ENCODE measurements around the gene LRRD1. TPM values are rescaled to one million over a fixed set of nuclear protein-coding genes. Genes with fewer than 3 reads are reported as not detected.

Gene LRRD1
- total RNA-seq, 2 donors from 2014 or later = not detected

GRCh38 chr7:92134271-92135051 is 44.5 kb downstream of the LRRD1 start, which contains the start of gene CYP51A1:
CYP51A1 (minus strand) TSS chr7:92134477; CDS start chr7:92134364, 113 bp downstream.
- H3K9ac ChIP-seq (ENCODE audit: extremely low read depth, low read length, poor library complexity, severe bottlenecking) = peak within 1 kb of the TSS; percentile 94
- Mint-ChIP-seq H3K4me3 (peak within 1 kb of the TSS; percentile 95), H3K27ac (peak within 1 kb of the TSS; percentile 100), H3K9me3 (peaks cover 8% of the 10 kb centered on the region), H3K4me1 (peaks cover 9% of the 10 kb centered on the region), H3K27me3 (ENCODE audit: insufficient read depth) (peaks cover 6% of the 10 kb centered on the region), H3K36me3 (ENCODE audit: low read depth) (peaks cover 12% of the 10 kb centered on the region)
- H3K9me3 ChIP-seq (ENCODE audit: control insufficient read depth, low read length) = no peaks in the 10 kb centered on the region
- H3K27ac ChIP-seq (ENCODE audit: low read depth, low read length) = peak within 1 kb of the TSS; percentile 98
- H3K27me3 ChIP-seq (ENCODE audit: control insufficient read depth, insufficient read depth, low read length, poor library complexity, severe bottlenecking) = no peaks in the 10 kb centered on the region
- peaks cover 13% of the 10 kb centered on the region for H3K36me3 ChIP-seq (ENCODE audit: control insufficient read depth, insufficient read depth, low read length)
- peak; percentile 97 for DNase-seq
- TF ChIP-seq CTCF (conservative IDR thresholded peaks at IDR 0.05) = peak; percentile 8
- peak within 1 kb of the TSS; percentile 90 for H3K4me3 ChIP-seq (ENCODE audit: low read length)
- no peaks in the 10 kb centered on the region for H3K4me1 ChIP-seq (ENCODE audit: control insufficient read depth, insufficient read depth, low read length)
- WGBS, 2 experiments (ENCODE audit: insufficient coverage in 1 of 2, insufficient read length in 1 of 2) = 0 to 1% methylated on average over 25 to 73 of the region's 73 CpGs

GRCh38 chr7:92133737-92134270 is 45.1 kb downstream of the LRRD1 start:
- Histone ChIP-seq H3K4me1 (ENCODE audit: control insufficient read depth, insufficient read depth, low read length) (no peaks in the 10 kb centered on the region), H3K9me3 (ENCODE audit: control insufficient read depth, low read length) (no peaks in the 10 kb centered on the region), H3K4me3 (ENCODE audit: low read length) (peak overlapping the region; percentile 90), H3K9ac (ENCODE audit: extremely low read depth, low read length, poor library complexity, severe bottlenecking) (peak overlapping the region; percentile 94), H3K27me3 (ENCODE audit: control insufficient read depth, insufficient read depth, low read length, poor library complexity, severe bottlenecking) (no peaks in the 10 kb centered on the region), H3K36me3 (ENCODE audit: control insufficient read depth, insufficient read depth, low read length) (peaks cover 19% of the 10 kb centered on the region), H3K27ac (ENCODE audit: low read depth, low read length) (peak overlapping the region; percentile 98)
- H3K4me1 Mint-ChIP-seq = peaks cover 9% of the 10 kb centered on the region
- peak overlapping the region; percentile 95 for H3K4me3 Mint-ChIP-seq
- peak overlapping the region; percentile 100 for H3K27ac Mint-ChIP-seq
- peaks cover 6% of the 10 kb centered on the region for H3K27me3 Mint-ChIP-seq (ENCODE audit: insufficient read depth)
- peaks cover 15% of the 10 kb centered on the region for H3K36me3 Mint-ChIP-seq (ENCODE audit: low read depth)
- peak; percentile 97 for TF ChIP-seq CTCF (conservative IDR thresholded peaks at IDR 0.05)
- DNase-seq = peak; percentile 95
- peaks cover 2% of the 10 kb centered on the region for H3K9me3 Mint-ChIP-seq
- WGBS, 2 experiments (ENCODE audit: insufficient coverage in 1 of 2, insufficient read length in 1 of 2) = 0% methylated on average over 26 to 42 of the region's 42 CpGs

GRCh38 chr7:92133133-92133736 is 45.7 kb downstream of the LRRD1 start:
- Histone ChIP-seq H3K4me1 (ENCODE audit: control insufficient read depth, insufficient read depth, low read length) (no peaks in the 10 kb centered on the region), H3K36me3 (ENCODE audit: control insufficient read depth, insufficient read depth, low read length) (peaks cover 25% of the 10 kb centered on the region), H3K4me3 (ENCODE audit: low read length) (peak overlapping the region; percentile 90), H3K27me3 (ENCODE audit: control insufficient read depth, insufficient read depth, low read length, poor library complexity, severe bottlenecking) (no peaks in the 10 kb centered on the region), H3K9ac (ENCODE audit: extremely low read depth, low read length, poor library complexity, severe bottlenecking) (peak overlapping the region; percentile 94), H3K9me3 (ENCODE audit: control insufficient read depth, low read length) (no peaks in the 10 kb centered on the region), H3K27ac (ENCODE audit: low read depth, low read length) (peak overlapping the region; percentile 25)
- H3K4me3 Mint-ChIP-seq = peak overlapping the region; percentile 95
- no peaks in the 10 kb centered on the region for H3K9me3 Mint-ChIP-seq
- TF ChIP-seq CTCF (conservative IDR thresholded peaks at IDR 0.05) = no peak
- peaks cover 19% of the 10 kb centered on the region for H3K36me3 Mint-ChIP-seq (ENCODE audit: low read depth)
- peaks cover 9% of the 10 kb centered on the region for H3K4me1 Mint-ChIP-seq
- H3K27ac Mint-ChIP-seq = peak overlapping the region; percentile 100
- 23 to 27% methylated on average over 10 to 15 of the region's 15 CpGs for WGBS, 2 experiments (ENCODE audit: insufficient coverage in 1 of 2, insufficient read length in 1 of 2)
- H3K27me3 Mint-ChIP-seq (ENCODE audit: insufficient read depth) = peaks cover 6% of the 10 kb centered on the region
- DNase-seq = no peak
